ENCODE data around the gene KAZN.

KAZN gene

GRCh38 chr1:15064217-15064929 is 465.9 kb downstream of the KAZN start:
- no peak for FAIRE-seq
- no peak for DNase-seq (ENCODE audit: insufficient read length, low spot score)

GRCh38 chr1:15065291-15065690 is 466.8 kb downstream of the KAZN start:
- FAIRE-seq = no peak
- DNase-seq (ENCODE audit: insufficient read length, low spot score) = no peak

- DNase-seq (ENCODE audit: insufficient read length, low spot score) = no peak
- no peak for FAIRE-seq
Measured at GRCh38 chr1:15065736-15066135, 467.3 kb downstream of the KAZN start.

GRCh38 chr1:15066191-15066590 is 467.7 kb downstream of the KAZN start:
- FAIRE-seq = no peak
- no peak for DNase-seq (ENCODE audit: insufficient read length, low spot score)

- no peak for FAIRE-seq
- DNase-seq (ENCODE audit: insufficient read length, low spot score) = no peak
Measured at GRCh38 chr1:15067148-15067547, 468.7 kb downstream of the KAZN start.

GRCh38 chr1:15068152-15068551 is 469.7 kb downstream of the KAZN start:
- no peak for DNase-seq (ENCODE audit: insufficient read length, low spot score)
- FAIRE-seq = no peak

GRCh38 chr1:15068997-15069396 is 470.5 kb downstream of the KAZN start:
- DNase-seq (ENCODE audit: insufficient read length, low spot score) = no peak
- no peak for FAIRE-seq

GRCh38 chr1:15070145-15070748 is 471.8 kb downstream of the KAZN start:
- FAIRE-seq = no peak
- no peak for DNase-seq (ENCODE audit: insufficient read length, low spot score)

- FAIRE-seq (no peak), DNase-seq (ENCODE audit: insufficient read length, low spot score) (no peak)
Measured at GRCh38 chr1:15071936-15072335, 473.5 kb downstream of the KAZN start.

- DNase-seq (ENCODE audit: insufficient read length, low spot score) (no peak), FAIRE-seq (no peak)
Measured at GRCh38 chr1:15073799-15074308, 475.4 kb downstream of the KAZN start.

GRCh38 chr1:15075175-15075574 is 476.7 kb downstream of the KAZN start:
- DNase-seq (ENCODE audit: insufficient read length, low spot score) = no peak
- no peak for FAIRE-seq

- FAIRE-seq (no peak), DNase-seq (ENCODE audit: insufficient read length, low spot score) (no peak)
Measured at GRCh38 chr1:15075817-15076216, 477.3 kb downstream of the KAZN start.

GRCh38 chr1:15076807-15077206 is 478.3 kb downstream of the KAZN start:
- DNase-seq (ENCODE audit: insufficient read length, low spot score) = no peak
- no peak for FAIRE-seq

GRCh38 chr1:15077384-15077783 is 478.9 kb downstream of the KAZN start:
- FAIRE-seq = no peak
- no peak for DNase-seq (ENCODE audit: insufficient read length, low spot score)

- no peak for DNase-seq (ENCODE audit: insufficient read length, low spot score)
Measured at GRCh38 chr1:15080328-15081007, 482.0 kb downstream of the KAZN start.

GRCh38 chr1:15081102-15081501 is 482.6 kb downstream of the KAZN start:
- DNase-seq (ENCODE audit: insufficient read length, low spot score) = no peak
- FAIRE-seq = no peak

More at GRCh38 chr1:15080328-15081007, 482.0 kb downstream of the KAZN start:
- no peak for FAIRE-seq

GRCh38 chr1:15083578-15083977 is 485.1 kb downstream of the KAZN start:
- FAIRE-seq (no peak), DNase-seq (ENCODE audit: insufficient read length, low spot score) (no peak)

- DNase-seq (ENCODE audit: insufficient read length, low spot score) (no peak), FAIRE-seq (no peak)
Measured at GRCh38 chr1:15088281-15088971, 489.9 kb downstream of the KAZN start.

- DNase-seq (ENCODE audit: insufficient read length, low spot score) (no peak), FAIRE-seq (no peak)
Measured at GRCh38 chr1:15089258-15089992, 490.9 kb downstream of the KAZN start.

- FAIRE-seq = no peak
- DNase-seq (ENCODE audit: insufficient read length, low spot score) = peak; percentile 26
Measured at GRCh38 chr1:15090373-15090772, 491.9 kb downstream of the KAZN start.

All from GM19239 (cell line).